HepG2 (cell line): Measurements from ENCODE around the gene BIRC5. TPM values are rescaled to one million over a fixed set of nuclear protein-coding genes. Genes with fewer than 3 reads are reported as not detected.

Experiments used
- CAMTA2 ChIP-seq: sonication (generic); formaldehyde crosslinking; IDR thresholded peaks from 2 replicates; pipeline ENCODE4 v1.4.0; 2020; ENCODE audit warnings: mild to moderate bottlenecking, missing genetic modification reagents, borderline replicate concordance
- CBX5 ChIP-seq: sonication (generic); formaldehyde crosslinking; IDR thresholded peaks from 2 replicates; pipeline ENCODE4 v1.4.0; 2020; ENCODE audit warnings: missing genetic modification reagents, borderline replicate concordance
- DDIT3 ChIP-seq: sonication (generic); formaldehyde crosslinking; IDR thresholded peaks from 2 replicates; pipeline ENCODE4 v1.4.0; 2020; ENCODE audit warnings: mild to moderate bottlenecking, missing genetic modification reagents
- GTF3A ChIP-seq: sonication (generic); formaldehyde crosslinking; conservative IDR thresholded peaks from 2 replicates; pipeline ENCODE4 v1.4.0; 2020; ENCODE audit warnings: mild to moderate bottlenecking, missing genetic modification reagents
- HNF1A ChIP-seq, 2 experiments: sonication (generic) in 1 of 2; formaldehyde crosslinking in 1 of 2; IDR thresholded peaks; 2 replicates each; pipeline versions ENCODE4 v1.4.0 to v1.6.1; 2016 to 2020; ENCODE audit warnings: borderline replicate concordance in 1 of 2, low read depth in 1 of 2, mild to moderate bottlenecking in 1 of 2, missing genetic modification reagents in 1 of 2
- MEF2D ChIP-seq: sonication (generic); formaldehyde crosslinking; IDR thresholded peaks from 2 replicates; pipeline ENCODE4 v1.5.1; 2020; ENCODE audit warnings: mild to moderate bottlenecking, missing genetic modification reagents
- MYC ChIP-seq: sonication (generic); formaldehyde crosslinking; IDR thresholded peaks from 2 replicates; pipeline ENCODE4 v1.9.0; 2021; ENCODE audit warnings: missing genetic modification reagents, borderline replicate concordance
- REL ChIP-seq: sonication (generic); formaldehyde crosslinking; conservative IDR thresholded peaks from 2 replicates; pipeline ENCODE4 v1.8.0; 2022; ENCODE audit warnings: mild to moderate bottlenecking, missing genetic modification reagents, moderate library complexity
- RXRA ChIP-seq: sonication (generic); formaldehyde crosslinking; IDR thresholded peaks from 2 replicates; pipeline ENCODE4 v1.5.1; 2020; ENCODE audit warnings: missing genetic modification reagents
- U2AF1 ChIP-seq: fragments of 200-400 bp; formaldehyde crosslinking; optimal IDR thresholded peaks from 2 replicates; pipeline ENCODE3; 2017; ENCODE audit warnings: mild to moderate bottlenecking, low read depth, low read length
- ZBTB25 ChIP-seq: IDR thresholded peaks from 2 replicates; pipeline ENCODE4 v1.6.1; 2018; ENCODE audit warnings: missing genetic modification reagents
- ZFAT ChIP-seq: sonication (generic); formaldehyde crosslinking; conservative IDR thresholded peaks from 2 replicates; pipeline ENCODE4 v1.8.1; 2023; ENCODE audit warnings: missing genetic modification reagents, inconsistent platforms
- ZFP36L1 ChIP-seq: sonication (generic); formaldehyde crosslinking; IDR thresholded peaks from 2 replicates; pipeline ENCODE4 v1.8.0; 2022; ENCODE audit warnings: mild to moderate bottlenecking, missing genetic modification reagents, moderate library complexity
- ZMAT3 ChIP-seq: sonication (generic); formaldehyde crosslinking; conservative IDR thresholded peaks from 2 replicates; pipeline ENCODE4 v1.7.0; 2021; ENCODE audit warnings: missing genetic modification reagents
- ZNF256 ChIP-seq: sonication (generic); formaldehyde crosslinking; conservative IDR thresholded peaks from 2 replicates; pipeline ENCODE4 v1.4.0; 2020; ENCODE audit warnings: missing genetic modification reagents
- ZNF724P ChIP-seq: sonication (generic); formaldehyde crosslinking; IDR thresholded peaks from 2 replicates; pipeline ENCODE4 v1.8.0; 2022; ENCODE audit warnings: missing genetic modification reagents, borderline replicate concordance
- polyA plus RNA-seq, 8 experiments: library from polyadenylated mRNA; depleted of rRNA in 3 of 8; stranded (reverse) in 7 of 8; unstranded in 1 of 8; fragments of >200 nt; fragmentation: Illumina TruSeq in 4 of 8; extraction: Trizol in 4 of 8; gene quantifications; 2 replicates each; pipeline versions ENCODE4 v1.2.1 to v1.2.3, GENCODE V29; 2011 to 2016; ENCODE audit warnings: low read depth in 4 of 8, missing spikeins in 1 of 8, mixed read lengths in 1 of 8; ENCODE audit not compliant: insufficient read depth in 1 of 8
- total RNA-seq, 5 experiments: library from RNA; depleted of rRNA; stranded (reverse); fragments of >200 nt; fragmentation: Illumina TruSeq; extraction: Trizol; gene quantifications; 2 replicates each; pipeline ENCODE4 v1.2.3, GENCODE V29; 2016; ENCODE audit warnings: low read depth in 1 of 5
- TF ChIP-seq, protein P1 (sequence below): sonication (generic); formaldehyde crosslinking; IDR thresholded peaks from 2 replicates; pipeline ENCODE4 v1.4.0; 2020; ENCODE audit warnings: missing genetic modification reagents
- TF ChIP-seq, protein P2 (sequence below): sonication (generic); formaldehyde crosslinking; IDR thresholded peaks from 2 replicates; pipeline ENCODE4 v1.4.0; 2020; ENCODE audit warnings: missing genetic modification reagents
- TF ChIP-seq, protein P3 (sequence below): sonication (generic); formaldehyde crosslinking; IDR thresholded peaks from 2 replicates; pipeline ENCODE4 v1.8.0; 2022; ENCODE audit warnings: missing genetic modification reagents, mild to moderate bottlenecking, moderate library complexity, borderline replicate concordance

BIRC5 gene
- total and polyA plus RNA-seq, 2 of the 13 experiments (the other 11 are each of a cell fraction or from before 2014, with no cell fraction given), result 30.3 to 135 TPM

GRCh38 chr17:78174346-78174869 lies 39.6 kb upstream of the BIRC5 start (continued):
- TF ChIP-seq, protein P1, sequence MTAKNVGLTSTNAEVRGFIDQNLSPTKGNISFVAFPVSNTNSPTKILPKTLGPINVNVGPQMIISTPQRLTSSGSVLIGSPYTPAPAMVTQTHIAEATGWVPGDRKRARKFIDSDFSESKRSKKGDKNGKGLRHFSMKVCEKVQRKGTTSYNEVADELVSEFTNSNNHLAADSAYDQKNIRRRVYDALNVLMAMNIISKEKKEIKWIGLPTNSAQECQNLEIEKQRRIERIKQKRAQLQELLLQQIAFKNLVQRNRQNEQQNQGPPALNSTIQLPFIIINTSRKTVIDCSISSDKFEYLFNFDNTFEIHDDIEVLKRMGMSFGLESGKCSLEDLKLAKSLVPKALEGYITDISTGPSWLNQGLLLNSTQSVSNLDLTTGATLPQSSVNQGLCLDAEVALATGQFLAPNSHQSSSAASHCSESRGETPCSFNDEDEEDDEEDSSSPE, result no peak
- TF ChIP-seq RXRA (CRISPR knock-in tag) (0 out of 2 replicates have a peak, but pooled peaks have one; percentile 11), ZNF724P (CRISPR knock-in tag) (no peak), ZFAT (no peak), CBX5 (CRISPR knock-in tag) (no peak), ZBTB25 (CRISPR knock-in tag) (no peak), ZMAT3 (no peak), DDIT3 (CRISPR knock-in tag) (no peak), U2AF1 (no peak), HNF1A (IDR thresholded peaks at IDR 0.05; ENCODE audit: low read depth) (no peak), HNF1A (CRISPR knock-in tag; IDR thresholded peaks at IDR 0.05; ENCODE audit: borderline replicate concordance) (no peak), ZNF256 (CRISPR knock-in tag) (no peak), ZFP36L1 (CRISPR knock-in tag) (no peak), MEF2D (CRISPR knock-in tag) (no peak), REL (no peak), CAMTA2 (CRISPR knock-in tag) (no peak), MYC (CRISPR knock-in tag) (peak; percentile 34; the same call in 1 of the 2 replicates), GTF3A (CRISPR knock-in tag) (no peak)
- TF ChIP-seq, protein P2, sequence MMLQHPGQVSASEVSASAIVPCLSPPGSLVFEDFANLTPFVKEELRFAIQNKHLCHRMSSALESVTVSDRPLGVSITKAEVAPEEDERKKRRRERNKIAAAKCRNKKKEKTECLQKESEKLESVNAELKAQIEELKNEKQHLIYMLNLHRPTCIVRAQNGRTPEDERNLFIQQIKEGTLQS (CRISPR knock-in tag), result no peak
- TF ChIP-seq, protein P3, sequence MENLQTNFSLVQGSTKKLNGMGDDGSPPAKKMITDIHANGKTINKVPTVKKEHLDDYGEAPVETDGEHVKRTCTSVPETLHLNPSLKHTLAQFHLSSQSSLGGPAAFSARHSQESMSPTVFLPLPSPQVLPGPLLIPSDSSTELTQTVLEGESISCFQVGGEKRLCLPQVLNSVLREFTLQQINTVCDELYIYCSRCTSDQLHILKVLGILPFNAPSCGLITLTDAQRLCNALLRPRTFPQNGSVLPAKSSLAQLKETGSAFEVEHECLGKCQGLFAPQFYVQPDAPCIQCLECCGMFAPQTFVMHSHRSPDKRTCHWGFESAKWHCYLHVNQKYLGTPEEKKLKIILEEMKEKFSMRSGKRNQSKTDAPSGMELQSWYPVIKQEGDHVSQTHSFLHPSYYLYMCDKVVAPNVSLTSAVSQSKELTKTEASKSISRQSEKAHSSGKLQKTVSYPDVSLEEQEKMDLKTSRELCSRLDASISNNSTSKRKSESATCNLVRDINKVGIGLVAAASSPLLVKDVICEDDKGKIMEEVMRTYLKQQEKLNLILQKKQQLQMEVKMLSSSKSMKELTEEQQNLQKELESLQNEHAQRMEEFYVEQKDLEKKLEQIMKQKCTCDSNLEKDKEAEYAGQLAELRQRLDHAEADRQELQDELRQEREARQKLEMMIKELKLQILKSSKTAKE, result no peak
